ENCODE results near the gene CLEC4G.

GRCh38 chr19:7771072-7771471 lies 39.2 kb upstream of the CLEC4G start:
- TF ChIP-seq GPN1 (CRISPR knock-in tag; IDR thresholded peaks at IDR 0.05; ENCODE audit: borderline replicate concordance) (no peak), ATF3 (CRISPR knock-in tag; IDR thresholded peaks at IDR 0.05) (no peak), CTCF (CRISPR knock-in tag; IDR thresholded peaks at IDR 0.05) (no peak), HCFC1 (IDR thresholded peaks at IDR 0.05; ENCODE audit: low read depth, low read length) (no peak), EP300 (IDR thresholded peaks at IDR 0.05; ENCODE audit: low read depth in 2 of 2, low read length in 2 of 2) (no peak), EP300 (CRISPR knock-in tag; IDR thresholded peaks at IDR 0.05; ENCODE audit: borderline replicate concordance) (no peak)
